Measurements from ENCODE around the gene TTC8. TPM values are rescaled to one million over a fixed set of nuclear protein-coding genes. Genes with fewer than 3 reads are reported as not detected.

Gene TTC8
- polyA plus RNA-seq, 1 of the 3 experiments (the other 2 are of a cell fraction), result 51.6 TPM

DNA sequence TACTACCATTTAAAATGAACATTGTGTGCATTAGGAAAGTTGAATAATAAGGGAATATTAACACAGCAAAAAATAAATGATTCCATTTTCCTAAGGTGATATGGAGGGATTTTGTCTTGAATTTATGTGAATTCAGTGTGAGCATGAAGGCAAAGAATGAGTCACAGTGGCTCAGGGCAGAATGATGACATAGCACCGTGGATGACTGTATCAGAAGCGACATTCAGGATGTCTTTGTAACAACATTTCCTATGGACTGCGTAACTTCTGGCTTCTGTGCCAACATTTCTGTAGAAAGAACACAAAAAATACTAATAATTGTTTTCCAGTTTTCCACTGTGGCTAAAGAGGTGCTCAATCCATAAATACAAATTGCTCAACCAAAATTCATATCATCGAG is 54.6 kb downstream of the TTC8 start:
- DNase-seq, result no peak
- CTCF ChIA-PET, result interaction anchor here (0.7 to 0.9 kb wide), 2 partner anchors 11 to 37 kb away, joined by 3 read pairs; no protein-coding TSS in a partner anchor

DNA sequence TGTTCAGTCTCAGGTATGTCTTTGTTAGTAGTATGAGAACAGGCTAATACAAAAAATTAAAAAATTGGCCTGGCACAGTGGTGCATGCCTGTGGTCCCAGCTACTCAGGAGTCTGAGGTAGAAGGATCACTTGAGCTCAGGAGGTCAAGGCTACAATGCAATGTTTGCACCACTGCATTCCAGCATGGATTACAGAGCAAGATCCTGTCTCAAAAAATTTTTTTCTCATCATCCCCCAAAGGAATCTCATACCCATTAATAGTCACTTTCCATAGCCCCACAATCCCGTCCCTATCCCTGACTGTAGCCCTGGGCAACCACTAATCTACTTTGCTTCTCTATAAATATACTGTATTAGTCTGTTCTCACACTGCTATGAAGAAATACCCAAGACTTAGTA is 57.8 kb downstream of the TTC8 start:
- 59% methylated on average over 1 of the region's 1 CpG for WGBS (ENCODE audit: low lambda C conversion rate)
- POLR2A ChIA-PET, result no interaction called here
- DNase-seq, result no peak
- peaks cover 18 to 34% of the 10 kb centered on the region in 2 experiments for H3K36me3 ChIP-seq (replicated peaks in 1 of 2; ENCODE audit: control insufficient read depth in 1 of 2, insufficient read depth in 2 of 2, low read length in 1 of 2)
- no peaks in the 10 kb centered on the region for H3K9me3 ChIP-seq
- H3F3A ChIP-seq (replicated peaks; ENCODE audit: insufficient read depth), result peaks cover 11% of the 10 kb centered on the region
- peaks cover 0 to 5% of the 10 kb centered on the region in 2 experiments; a peak in 2 of 4 replicates for H3K4me1 ChIP-seq (ENCODE audit: control insufficient read depth in 1 of 2, insufficient read depth in 2 of 2, low read depth in 1 of 2, low read length in 1 of 2)
- H3K4me3 ChIP-seq (ENCODE audit: low read depth in 2 of 2, low read length in 1 of 2), result no peak overlapping the region
- H4K20me1 ChIP-seq (ENCODE audit: insufficient read depth), result no peaks in the 10 kb centered on the region
- H3K79me2 ChIP-seq (ENCODE audit: insufficient read depth), result no peaks in the 10 kb centered on the region
- TF ChIP-seq, protein P1, sequence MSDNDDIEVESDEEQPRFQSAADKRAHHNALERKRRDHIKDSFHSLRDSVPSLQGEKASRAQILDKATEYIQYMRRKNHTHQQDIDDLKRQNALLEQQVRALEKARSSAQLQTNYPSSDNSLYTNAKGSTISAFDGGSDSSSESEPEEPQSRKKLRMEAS (IDR thresholded peaks at IDR 0.05; ENCODE audit: low read depth), result no peak
- TF ChIP-seq FOSL2 (IDR thresholded peaks at IDR 0.05; ENCODE audit: borderline replicate concordance, low read depth) (no peak), GABPA (IDR thresholded peaks at IDR 0.05; ENCODE audit: low read depth) (no peak), TAF1 (IDR thresholded peaks at IDR 0.05; ENCODE audit: borderline replicate concordance, low read depth, low read length) (no peak)
- no peak overlapping the region for H3K9ac ChIP-seq
- CTCF ChIA-PET, result no interaction called here
- H3K27me3 ChIP-seq (ENCODE audit: insufficient read depth), result no peaks in the 10 kb centered on the region
- no peaks in the 10 kb centered on the region; the same call in 1 of the 2 replicates for H3K9me2 ChIP-seq
- H3K27ac ChIP-seq (ENCODE audit: low read depth in 2 of 2, low read length in 1 of 2), result no peak overlapping the region
- no peak overlapping the region for H2AFZ ChIP-seq (ENCODE audit: low read depth)
- H3K4me2 ChIP-seq, result no peak overlapping the region

More for the DNA sequence above, 54.6 kb downstream of the TTC8 start:
- POLR2A ChIA-PET, result no interaction called here
- no peak overlapping the region for H3K9ac ChIP-seq
- H2AFZ ChIP-seq (ENCODE audit: low read depth), result no peak overlapping the region
- H3K27ac ChIP-seq (ENCODE audit: low read depth in 2 of 2, low read length in 1 of 2), result peak overlapping the region; percentile 58 to 69
- peaks cover 43 to 59% of the 10 kb centered on the region in 2 experiments for H3K36me3 ChIP-seq (replicated peaks in 1 of 2; ENCODE audit: control insufficient read depth in 1 of 2, insufficient read depth in 2 of 2, low read length in 1 of 2)
- H3K4me2 ChIP-seq, result no peak overlapping the region
- no peaks in the 10 kb centered on the region for H3K9me3 ChIP-seq
- WGBS (ENCODE audit: low lambda C conversion rate), result 34% methylated on average over 4 of the region's 4 CpGs
- no peak overlapping the region for H3K4me3 ChIP-seq (ENCODE audit: low read depth in 2 of 2, low read length in 1 of 2)
- no peaks in the 10 kb centered on the region for H3K27me3 ChIP-seq (ENCODE audit: insufficient read depth)
- H3K79me2 ChIP-seq (ENCODE audit: insufficient read depth), result no peaks in the 10 kb centered on the region
- H3F3A ChIP-seq (replicated peaks; ENCODE audit: insufficient read depth), result peaks cover 11% of the 10 kb centered on the region
- TF ChIP-seq GABPA (IDR thresholded peaks at IDR 0.05; ENCODE audit: low read depth) (no peak), NFIC (IDR thresholded peaks at IDR 0.05; ENCODE audit: borderline replicate concordance) (peak; percentile 12; the same call in 1 of the 2 replicates), JUND (IDR thresholded peaks at IDR 0.05) (0 out of 2 replicates have a peak, but pooled peaks have one; percentile 36), MXI1 (IDR thresholded peaks at IDR 0.05; ENCODE audit: low read depth, low read length) (no peak), GATA2 (CRISPR knock-in tag; IDR thresholded peaks at IDR 0.05) (no peak), FOXJ3 (CRISPR knock-in tag; IDR thresholded peaks at IDR 0.05) (no peak), RXRA (IDR thresholded peaks at IDR 0.05; ENCODE audit: borderline replicate concordance, low read depth) (no peak), TEAD4 (IDR thresholded peaks at IDR 0.05; ENCODE audit: borderline replicate concordance, insufficient read depth) (no peak), FOSL2 (IDR thresholded peaks at IDR 0.05; ENCODE audit: borderline replicate concordance, low read depth) (peak; percentile 77), POLR2AphosphoS5 (IDR thresholded peaks at IDR 0.05; ENCODE audit: low read depth, low read length) (no peak), TCF12 (IDR thresholded peaks at IDR 0.05) (peak; percentile 31; the same call in 1 of the 2 replicates)
- TF ChIP-seq, protein P2, sequence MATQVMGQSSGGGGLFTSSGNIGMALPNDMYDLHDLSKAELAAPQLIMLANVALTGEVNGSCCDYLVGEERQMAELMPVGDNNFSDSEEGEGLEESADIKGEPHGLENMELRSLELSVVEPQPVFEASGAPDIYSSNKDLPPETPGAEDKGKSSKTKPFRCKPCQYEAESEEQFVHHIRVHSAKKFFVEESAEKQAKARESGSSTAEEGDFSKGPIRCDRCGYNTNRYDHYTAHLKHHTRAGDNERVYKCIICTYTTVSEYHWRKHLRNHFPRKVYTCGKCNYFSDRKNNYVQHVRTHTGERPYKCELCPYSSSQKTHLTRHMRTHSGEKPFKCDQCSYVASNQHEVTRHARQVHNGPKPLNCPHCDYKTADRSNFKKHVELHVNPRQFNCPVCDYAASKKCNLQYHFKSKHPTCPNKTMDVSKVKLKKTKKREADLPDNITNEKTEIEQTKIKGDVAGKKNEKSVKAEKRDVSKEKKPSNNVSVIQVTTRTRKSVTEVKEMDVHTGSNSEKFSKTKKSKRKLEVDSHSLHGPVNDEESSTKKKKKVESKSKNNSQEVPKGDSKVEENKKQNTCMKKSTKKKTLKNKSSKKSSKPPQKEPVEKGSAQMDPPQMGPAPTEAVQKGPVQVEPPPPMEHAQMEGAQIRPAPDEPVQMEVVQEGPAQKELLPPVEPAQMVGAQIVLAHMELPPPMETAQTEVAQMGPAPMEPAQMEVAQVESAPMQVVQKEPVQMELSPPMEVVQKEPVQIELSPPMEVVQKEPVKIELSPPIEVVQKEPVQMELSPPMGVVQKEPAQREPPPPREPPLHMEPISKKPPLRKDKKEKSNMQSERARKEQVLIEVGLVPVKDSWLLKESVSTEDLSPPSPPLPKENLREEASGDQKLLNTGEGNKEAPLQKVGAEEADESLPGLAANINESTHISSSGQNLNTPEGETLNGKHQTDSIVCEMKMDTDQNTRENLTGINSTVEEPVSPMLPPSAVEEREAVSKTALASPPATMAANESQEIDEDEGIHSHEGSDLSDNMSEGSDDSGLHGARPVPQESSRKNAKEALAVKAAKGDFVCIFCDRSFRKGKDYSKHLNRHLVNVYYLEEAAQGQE (IDR thresholded peaks at IDR 0.05; ENCODE audit: low read depth, low read length), result no peak
- TF ChIP-seq, protein P3, sequence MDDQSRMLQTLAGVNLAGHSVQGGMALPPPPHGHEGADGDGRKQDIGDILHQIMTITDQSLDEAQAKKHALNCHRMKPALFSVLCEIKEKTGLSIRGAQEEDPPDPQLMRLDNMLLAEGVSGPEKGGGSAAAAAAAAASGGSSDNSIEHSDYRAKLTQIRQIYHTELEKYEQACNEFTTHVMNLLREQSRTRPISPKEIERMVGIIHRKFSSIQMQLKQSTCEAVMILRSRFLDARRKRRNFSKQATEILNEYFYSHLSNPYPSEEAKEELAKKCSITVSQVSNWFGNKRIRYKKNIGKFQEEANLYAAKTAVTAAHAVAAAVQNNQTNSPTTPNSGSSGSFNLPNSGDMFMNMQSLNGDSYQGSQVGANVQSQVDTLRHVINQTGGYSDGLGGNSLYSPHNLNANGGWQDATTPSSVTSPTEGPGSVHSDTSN (IDR thresholded peaks at IDR 0.05), result peak; percentile 62
- TF ChIP-seq, protein P1 (IDR thresholded peaks at IDR 0.05; ENCODE audit: low read depth), result 0 out of 2 replicates have a peak, but pooled peaks have one; percentile 18
- peaks cover 0 to 7% of the 10 kb centered on the region in 2 experiments; a peak in 2 of 4 replicates for H3K4me1 ChIP-seq (ENCODE audit: control insufficient read depth in 1 of 2, insufficient read depth in 2 of 2, low read depth in 1 of 2, low read length in 1 of 2)
- H3K9me2 ChIP-seq, result no peaks in the 10 kb centered on the region
- no peaks in the 10 kb centered on the region for H4K20me1 ChIP-seq (ENCODE audit: insufficient read depth)

Measured in SK-N-SH (cell line).